ENCODE measurements around the gene ANKS1A.
"Not testable (repeated sequence)": the region's sequence is repeated elsewhere in the genome, so short reads cannot be mapped to it uniquely, and the experiment has no call there.

ANKS1A gene

GRCh38 chr6:34888874-34889555, at the start of gene ANKS1A:
TSS of gene ANKS1A (plus strand) at chr6:34889255. CDS start at chr6:34889403, 148 bp downstream.
- DNase-seq (ENCODE audit: low read depth, low spot score): peak; percentile 88

GRCh38 chr6:34839666-34840352, 49.2 kb upstream of the ANKS1A start:
- no peak for DNase-seq (ENCODE audit: low read depth, low spot score)

- not testable (repeated sequence) for DNase-seq (ENCODE audit: low read depth, low spot score)
Measured at GRCh38 chr6:34849066-34849465, 40.0 kb upstream of the ANKS1A start.

GRCh38 chr6:34851361-34851760, 37.7 kb upstream of the ANKS1A start:
- DNase-seq (ENCODE audit: low read depth, low spot score): no peak

GRCh38 chr6:34852406-34853085, 36.5 kb upstream of the ANKS1A start:
- no peak for DNase-seq (ENCODE audit: low read depth, low spot score)

- DNase-seq (ENCODE audit: low read depth, low spot score): no peak
Measured at GRCh38 chr6:34855463-34855862, 33.6 kb upstream of the ANKS1A start.

- DNase-seq (ENCODE audit: low read depth, low spot score): no peak
Measured at GRCh38 chr6:34858681-34859080, 30.4 kb upstream of the ANKS1A start.

- no peak for DNase-seq (ENCODE audit: low read depth, low spot score)
Measured at GRCh38 chr6:34859951-34860350, 29.1 kb upstream of the ANKS1A start.

- no peak for DNase-seq (ENCODE audit: low read depth, low spot score)
Measured at GRCh38 chr6:34860776-34861175, 28.3 kb upstream of the ANKS1A start.

- DNase-seq (ENCODE audit: low read depth, low spot score): no peak
Measured at GRCh38 chr6:34864007-34864406, 25.0 kb upstream of the ANKS1A start.

- no peak for DNase-seq (ENCODE audit: low read depth, low spot score)
Measured at GRCh38 chr6:34865107-34865506, 23.9 kb upstream of the ANKS1A start.

GRCh38 chr6:34866509-34866908, 22.5 kb upstream of the ANKS1A start:
- no peak for DNase-seq (ENCODE audit: low read depth, low spot score)

GRCh38 chr6:34867484-34867883, 21.6 kb upstream of the ANKS1A start:
- no peak for DNase-seq (ENCODE audit: low read depth, low spot score)

GRCh38 chr6:34871853-34872252, 17.2 kb upstream of the ANKS1A start:
- no peak for DNase-seq (ENCODE audit: low read depth, low spot score)

- no peak for DNase-seq (ENCODE audit: low read depth, low spot score)
Measured at GRCh38 chr6:34872332-34872731, 16.7 kb upstream of the ANKS1A start.

GRCh38 chr6:34875292-34876213, 13.5 kb upstream of the ANKS1A start:
- no peak for DNase-seq (ENCODE audit: low read depth, low spot score)

- DNase-seq (ENCODE audit: low read depth, low spot score): no peak
Measured at GRCh38 chr6:34876472-34876871, 12.6 kb upstream of the ANKS1A start.

- no peak for DNase-seq (ENCODE audit: low read depth, low spot score)
Measured at GRCh38 chr6:34877259-34877658, 11.8 kb upstream of the ANKS1A start.

GRCh38 chr6:34877869-34878485, 11.1 kb upstream of the ANKS1A start:
- DNase-seq (ENCODE audit: low read depth, low spot score): no peak

GRCh38 chr6:34884073-34884472, 5.0 kb upstream of the ANKS1A start:
- DNase-seq (ENCODE audit: low read depth, low spot score): not testable (repeated sequence)

GRCh38 chr6:34884996-34885395, 4.1 kb upstream of the ANKS1A start:
- no peak for DNase-seq (ENCODE audit: low read depth, low spot score)
